RPMI7951 (cell line): Measurements from ENCODE around the gene SLC37A1. TPM values are rescaled to one million over a fixed set of nuclear protein-coding genes. Genes with fewer than 3 reads are reported as not detected.
A peak's percentile ranks its signal among the peaks of the same experiment; 100 is the strongest.

Experiments used
- DNase-seq: peaks from one replicate; pipeline ENCODE4 v3.0.0-alpha.2; 2012; ENCODE audit warnings: low read depth
- total RNA-seq: library from RNA; depleted of rRNA; stranded (reverse); fragments of >200 nt; shearing (Covaris generic); gene quantifications from 2 replicates; pipeline ENCODE4 v1.2.3, GENCODE V29; 2014

Gene SLC37A1
- total RNA-seq, 1 experiment from 2014 or later: 0.24 TPM

GRCh38 chr21:42505090-42505726 is 8.4 kb upstream of the SLC37A1 start:
- no peak for DNase-seq

- DNase-seq: no peak
These were observed 6.2 kb upstream of the SLC37A1 start for GRCh38 chr21:42507418-42507817.

- no peak for DNase-seq
These were observed 5.3 kb upstream of the SLC37A1 start for GRCh38 chr21:42508371-42508770.

- DNase-seq: no peak
These were observed 4.4 kb upstream of the SLC37A1 start for GRCh38 chr21:42509244-42509643.

- no peak for DNase-seq
These were observed 1.2 kb upstream of the SLC37A1 start for GRCh38 chr21:42512346-42513034.

- no peak for DNase-seq
These were observed 582 bp downstream of the SLC37A1 start for GRCh38 chr21:42513985-42514882.

GRCh38 chr21:42514883-42515228 is 1.2 kb downstream of the SLC37A1 start:
- no peak for DNase-seq

GRCh38 chr21:42515708-42516502 is 2.3 kb downstream of the SLC37A1 start:
- no peak for DNase-seq

- peak; percentile 72 for DNase-seq
These were observed 4.6 kb downstream of the SLC37A1 start for GRCh38 chr21:42518215-42518614.

- DNase-seq: no peak
These were observed 5.0 kb downstream of the SLC37A1 start for GRCh38 chr21:42518626-42519025.

GRCh38 chr21:42520628-42521253 is 7.1 kb downstream of the SLC37A1 start:
- DNase-seq: no peak

GRCh38 chr21:42521384-42521783 is 7.7 kb downstream of the SLC37A1 start:
- DNase-seq: no peak

GRCh38 chr21:42521805-42522204 is 8.2 kb downstream of the SLC37A1 start:
- no peak for DNase-seq

GRCh38 chr21:42522271-42522670 is 8.6 kb downstream of the SLC37A1 start:
- DNase-seq: no peak

- no peak for DNase-seq
These were observed 9.1 kb downstream of the SLC37A1 start for GRCh38 chr21:42522771-42523170.

GRCh38 chr21:42523211-42523610 is 9.6 kb downstream of the SLC37A1 start:
- DNase-seq: no peak

GRCh38 chr21:42523941-42524340 is 10.3 kb downstream of the SLC37A1 start:
- no peak for DNase-seq

GRCh38 chr21:42524341-42525028 is 10.8 kb downstream of the SLC37A1 start:
- DNase-seq: peak; percentile 3

GRCh38 chr21:42525029-42525581 is 11.5 kb downstream of the SLC37A1 start:
- DNase-seq: no peak

- DNase-seq: no peak
These were observed 12.2 kb downstream of the SLC37A1 start for GRCh38 chr21:42525676-42526378.
